ENCODE data around the gene SYNDIG1. TPM values are rescaled to one million over a fixed set of nuclear protein-coding genes. Genes with fewer than 3 reads are reported as not detected.

Gene SYNDIG1
- total RNA-seq, 4 donors from 2014 or later, result not detected

GRCh38 chr20:24452016-24452415 lies 17.4 kb upstream of the SYNDIG1 start:
- Histone ChIP-seq H3K9me3 (no peaks in the 10 kb centered on the region), H3K4me1 (no peaks in the 10 kb centered on the region), H3K36me3 (no peaks in the 10 kb centered on the region), H3K27me3 (peaks cover 0 to 12% (median 0%) of the 10 kb centered on the region in 4 donors), H3K4me3 (no peak overlapping the region), H3K27ac (no peak overlapping the region)
- TF ChIP-seq CTCF (IDR thresholded peaks at IDR 0.05), result no peak
- TF ChIP-seq POLR2A (IDR thresholded peaks at IDR 0.05), result no peak
- WGBS, 2 donors, result 77 to 93% methylated on average over 4 to 7 of the region's 8 CpGs
- DNase-seq, result no peak
- intact Hi-C loops (cut with DNase I), result no loop called here

GRCh38 chr20:24452498-24453127 lies 16.8 kb upstream of the SYNDIG1 start:
- intact Hi-C loops (cut with DNase I), result no loop called here
- H3K9me3 ChIP-seq, result no peaks in the 10 kb centered on the region
- H3K27me3 ChIP-seq, result peaks cover 0 to 18% (median 0%) of the 10 kb centered on the region in 4 donors
- no peaks in the 10 kb centered on the region for H3K4me1 ChIP-seq
- H3K36me3 ChIP-seq, result no peaks in the 10 kb centered on the region
- no peak for TF ChIP-seq POLR2A (IDR thresholded peaks at IDR 0.05)
- no peak for TF ChIP-seq CTCF (IDR thresholded peaks at IDR 0.05)
- no peak overlapping the region for H3K27ac ChIP-seq
- 75 to 85% methylated on average over 9 of the region's 9 CpGs for whole genome bisulfite sequencing, 2 donors
- DNase-seq, result no peak
- no peak overlapping the region for H3K4me3 ChIP-seq

GRCh38 chr20:24453869-24454268 lies 15.6 kb upstream of the SYNDIG1 start:
- intact Hi-C loops (cut with DNase I), result no loop called here
- Histone ChIP-seq H3K4me1 (no peaks in the 10 kb centered on the region), H3K4me3 (no peak overlapping the region), H3K27ac (no peak overlapping the region), H3K27me3 (peaks cover 0 to 30% (median 0%) of the 10 kb centered on the region in 4 donors), H3K36me3 (no peaks in the 10 kb centered on the region), H3K9me3 (no peaks in the 10 kb centered on the region)
- WGBS, 2 donors, result 55 to 67% methylated on average over 2 of the region's 2 CpGs
- TF ChIP-seq CTCF (IDR thresholded peaks at IDR 0.05) (no peak), POLR2A (IDR thresholded peaks at IDR 0.05) (no peak)
- DNase-seq, result no peak

- WGBS, 2 donors, result 54 to 62% methylated on average over 4 to 6 of the region's 6 CpGs
- intact Hi-C loops (cut with DNase I), result no loop called here
- peaks cover 0 to 32% (median 0%) of the 10 kb centered on the region in 4 donors for H3K27me3 ChIP-seq
- no peaks in the 10 kb centered on the region for H3K9me3 ChIP-seq
- H3K36me3 ChIP-seq, result no peaks in the 10 kb centered on the region
- no peak overlapping the region for H3K27ac ChIP-seq
- no peak overlapping the region for H3K4me3 ChIP-seq
- no peaks in the 10 kb centered on the region for H3K4me1 ChIP-seq
- no peak for TF ChIP-seq POLR2A (IDR thresholded peaks at IDR 0.05)
- no peak for TF ChIP-seq CTCF (IDR thresholded peaks at IDR 0.05)
- DNase-seq, result no peak
Measured at GRCh38 chr20:24455081-24455480, 14.3 kb upstream of the SYNDIG1 start.

- DNase-seq, result no peak
Measured at GRCh38 chr20:24456398-24456781, 13.0 kb upstream of the SYNDIG1 start.

More at GRCh38 chr20:24456398-24456781, 13.0 kb upstream of the SYNDIG1 start:
- no peaks in the 10 kb centered on the region for H3K36me3 ChIP-seq
- WGBS, 2 donors, result 73 to 94% methylated on average over 3 of the region's 3 CpGs
- no peak overlapping the region for H3K4me3 ChIP-seq
- TF ChIP-seq CTCF (IDR thresholded peaks at IDR 0.05), result no peak
- TF ChIP-seq POLR2A (IDR thresholded peaks at IDR 0.05), result no peak
- intact Hi-C loops (cut with DNase I), result no loop called here
- peaks cover 0 to 32% (median 0%) of the 10 kb centered on the region in 4 donors for H3K27me3 ChIP-seq
- H3K4me1 ChIP-seq, result no peaks in the 10 kb centered on the region
- no peaks in the 10 kb centered on the region for H3K9me3 ChIP-seq
- H3K27ac ChIP-seq, result no peak overlapping the region
